MG63 (cell line): ENCODE results near the gene LIN54. TPM values are rescaled to one million over a fixed set of nuclear protein-coding genes. Genes with fewer than 3 reads are reported as not detected.
A peak's percentile ranks its signal among the peaks of the same experiment; 100 is the strongest.

Source experiments
- DNase-seq: peaks from one replicate; pipeline ENCODE4 v3.0.0-alpha.2; 2020
- H3K27me3 ChIP-seq: fragments of 250-450 bp; sonication (Bioruptor Pico); 2 replicates; pipeline ENCODE4 v1.5.1; 2020; ENCODE audit warnings: mild to moderate bottlenecking, moderate library complexity
- H3K36me3 ChIP-seq: fragments of 250-450 bp; sonication (Bioruptor Pico); 2 replicates; pipeline ENCODE4 v1.5.1; 2020; ENCODE audit warnings: mild to moderate bottlenecking, moderate library complexity
- H3K4me3 ChIP-seq: fragments of 250-450 bp; sonication (Bioruptor Pico); 2 replicates; pipeline ENCODE4 v1.5.1; 2020; ENCODE audit warnings: mild to moderate bottlenecking, moderate library complexity
- H3K9me3 ChIP-seq: fragments of 250-450 bp; sonication (Bioruptor Pico); 2 replicates; pipeline ENCODE4 v1.5.1; 2020; ENCODE audit warnings: mild to moderate bottlenecking, moderate library complexity
- total RNA-seq: library from RNA; depleted of rRNA; stranded (reverse); fragments of >200 nt; shearing (Covaris generic); gene quantifications from 2 replicates; pipeline ENCODE4 v1.2.3, GENCODE V29; 2014; ENCODE audit warnings: low replicate concordance; rRNA removed

The LIN54 gene
- total RNA-seq, 1 experiment from 2014 or later = 7.8 TPM

DNA sequence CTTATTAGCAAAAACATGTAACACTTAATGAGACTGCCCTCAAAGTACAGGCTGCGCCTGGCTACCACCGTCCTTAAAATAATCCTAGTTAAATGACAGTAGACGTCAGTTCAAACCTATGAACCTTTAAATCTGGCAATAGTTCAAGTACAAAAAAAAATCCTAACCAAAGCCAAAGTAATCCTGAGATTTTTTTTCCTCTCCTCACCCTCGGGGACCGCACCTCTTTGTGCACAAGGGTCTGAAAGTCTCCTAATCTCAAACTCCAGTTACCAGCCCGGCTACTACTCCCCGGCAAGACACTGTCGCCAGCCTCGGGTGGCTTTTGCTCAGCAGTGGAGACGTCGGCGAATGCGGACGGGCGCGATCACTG lies 120.1 kb downstream of the LIN54 start:
- H3K9me3 ChIP-seq = no peaks in the 10 kb centered on the region
- peak overlapping the region; percentile 86 for H3K4me3 ChIP-seq
- DNase-seq = no peak
- no peaks in the 10 kb centered on the region for H3K27me3 ChIP-seq
- peaks cover 36% of the 10 kb centered on the region for H3K36me3 ChIP-seq

DNA sequence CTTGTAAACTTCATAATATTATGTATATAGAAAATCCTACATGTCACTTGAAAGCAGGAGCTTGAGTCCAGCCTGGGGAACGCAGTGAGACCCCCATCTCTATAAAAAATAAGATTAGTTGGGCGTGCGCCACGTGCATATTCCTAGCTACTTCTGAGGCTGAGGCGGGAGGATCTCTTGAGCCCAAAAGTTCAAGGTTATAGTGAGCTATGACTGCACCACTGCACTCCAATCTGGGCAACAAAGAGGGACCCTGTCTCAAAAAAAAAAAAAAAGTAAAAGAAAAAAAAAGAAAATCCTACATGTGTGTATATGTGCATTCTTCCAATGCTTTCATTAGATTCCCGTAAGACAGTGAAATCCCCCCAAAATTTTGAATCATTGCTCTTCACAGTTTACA lies 121.3 kb downstream of the LIN54 start:
- H3K27me3 ChIP-seq = no peaks in the 10 kb centered on the region
- DNase-seq = no peak
- peaks cover 36% of the 10 kb centered on the region for H3K36me3 ChIP-seq
- peak overlapping the region; percentile 86 for H3K4me3 ChIP-seq
- H3K9me3 ChIP-seq = no peaks in the 10 kb centered on the region

DNA sequence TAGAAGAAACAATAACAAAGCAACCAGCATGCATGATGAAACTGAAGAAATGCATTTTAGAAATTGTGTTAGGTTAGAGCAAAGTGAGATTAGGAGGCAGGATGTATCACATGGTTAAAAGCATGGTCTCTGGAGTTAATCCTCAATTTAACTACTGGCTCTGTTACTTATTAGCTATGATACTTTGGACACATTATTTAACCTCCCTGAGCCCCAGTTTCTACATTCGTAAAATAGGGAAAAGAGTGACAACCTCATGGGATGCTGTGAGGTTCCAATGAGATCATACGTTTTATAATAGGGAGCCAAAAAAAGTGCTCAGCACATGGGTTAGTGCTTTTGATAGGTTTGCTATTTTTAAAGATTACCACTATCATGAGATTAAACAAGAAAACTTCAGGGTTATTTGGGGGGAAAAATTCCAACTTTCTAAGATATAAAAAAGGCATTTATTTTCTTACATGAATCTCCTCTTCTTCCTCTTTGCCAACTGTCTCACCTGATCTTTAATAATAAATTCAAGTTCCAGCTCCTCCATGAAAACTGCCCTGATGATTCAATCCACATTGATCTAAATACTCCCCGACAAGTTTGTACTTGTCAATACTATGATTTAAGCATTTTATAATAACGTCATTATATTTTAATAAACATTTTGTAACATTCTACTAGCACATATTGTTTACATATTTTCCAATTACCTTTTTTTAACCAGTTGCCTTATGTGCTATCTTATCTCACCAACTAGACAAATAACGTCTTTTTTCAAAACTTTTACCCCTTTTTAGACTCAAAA lies 124.3 kb downstream of the LIN54 start:
- no peaks in the 10 kb centered on the region for H3K9me3 ChIP-seq
- DNase-seq = no peak
- H3K4me3 ChIP-seq = no peak overlapping the region; the same call in 1 of the 2 replicates
- H3K27me3 ChIP-seq = no peaks in the 10 kb centered on the region
- peaks cover 30% of the 10 kb centered on the region for H3K36me3 ChIP-seq

DNA sequence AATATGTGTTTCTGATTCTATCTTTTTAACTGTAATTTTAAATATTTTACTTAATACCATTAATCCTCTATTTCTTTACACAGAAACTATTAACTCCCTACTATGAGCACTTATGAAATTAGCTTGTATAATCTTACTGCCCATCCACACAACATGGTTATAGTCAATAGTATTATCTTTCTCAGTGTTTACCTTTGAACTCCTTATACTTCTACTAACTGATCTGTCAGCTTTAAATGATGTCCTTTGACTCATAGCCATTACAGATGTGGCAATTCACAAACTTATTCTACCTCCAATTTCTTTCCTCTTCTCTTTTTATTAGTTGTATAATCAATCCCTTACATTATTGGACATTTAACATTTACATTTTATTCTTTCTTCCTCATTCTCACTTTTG lies 125.2 kb downstream of the LIN54 start:
- H3K36me3 ChIP-seq = peaks cover 33% of the 10 kb centered on the region
- H3K27me3 ChIP-seq = no peaks in the 10 kb centered on the region
- DNase-seq = no peak
- H3K4me3 ChIP-seq = no peak overlapping the region
- H3K9me3 ChIP-seq = no peaks in the 10 kb centered on the region

Other genes with a start within 250 kb of the LIN54 start
- gene SCD5, start 212.0 kb downstream of the LIN54 start, total RNA-seq = 2.9 and 4.2 TPM in 2 replicates
- 116 and 139 TPM in 2 replicates for gene SEC31A, start 119.7 kb downstream of the LIN54 start, total RNA-seq
- 0.37 and 2.9 TPM in 2 replicates for gene THAP9, start 110.1 kb downstream of the LIN54 start, total RNA-seq
- gene COPS4, start 24.4 kb upstream of the LIN54 start, total RNA-seq = 127 and 147 TPM in 2 replicates
- gene PLAC8, start 103.9 kb upstream of the LIN54 start, total RNA-seq = not detected in 2 replicates